Measurements from ENCODE around the gene HLA-DQB1.
"Not testable (repeated sequence)": the region's sequence is repeated elsewhere in the genome, so short reads cannot be mapped to it uniquely, and the experiment has no call there.

- TF ChIP-seq, protein P1, sequence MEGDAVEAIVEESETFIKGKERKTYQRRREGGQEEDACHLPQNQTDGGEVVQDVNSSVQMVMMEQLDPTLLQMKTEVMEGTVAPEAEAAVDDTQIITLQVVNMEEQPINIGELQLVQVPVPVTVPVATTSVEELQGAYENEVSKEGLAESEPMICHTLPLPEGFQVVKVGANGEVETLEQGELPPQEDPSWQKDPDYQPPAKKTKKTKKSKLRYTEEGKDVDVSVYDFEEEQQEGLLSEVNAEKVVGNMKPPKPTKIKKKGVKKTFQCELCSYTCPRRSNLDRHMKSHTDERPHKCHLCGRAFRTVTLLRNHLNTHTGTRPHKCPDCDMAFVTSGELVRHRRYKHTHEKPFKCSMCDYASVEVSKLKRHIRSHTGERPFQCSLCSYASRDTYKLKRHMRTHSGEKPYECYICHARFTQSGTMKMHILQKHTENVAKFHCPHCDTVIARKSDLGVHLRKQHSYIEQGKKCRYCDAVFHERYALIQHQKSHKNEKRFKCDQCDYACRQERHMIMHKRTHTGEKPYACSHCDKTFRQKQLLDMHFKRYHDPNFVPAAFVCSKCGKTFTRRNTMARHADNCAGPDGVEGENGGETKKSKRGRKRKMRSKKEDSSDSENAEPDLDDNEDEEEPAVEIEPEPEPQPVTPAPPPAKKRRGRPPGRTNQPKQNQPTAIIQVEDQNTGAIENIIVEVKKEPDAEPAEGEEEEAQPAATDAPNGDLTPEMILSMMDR (conservative IDR thresholded peaks at IDR 0.05 in 1 of 2, IDR thresholded peaks at IDR 0.05 in 1 of 2; ENCODE audit: low read depth in 1 of 2, low read length in 2 of 2), result not testable (repeated sequence)
- TF ChIP-seq EZH2 (IDR thresholded peaks at IDR 0.05; ENCODE audit: low read length, missing control alignments), result not testable (repeated sequence)
These were observed 9.1 kb downstream of the HLA-DQB1 start for GRCh38 chr6:32657329-32657728.

Measured in fibroblast of lung (primary cell).